NCI-H774 (cell line): ENCODE results near the gene PTPRO.

Experiments
- DNase-seq: peaks from one replicate; lab custom pipeline; 2025; lab: John Stamatoyannopoulos, UW

The PTPRO gene

DNA sequence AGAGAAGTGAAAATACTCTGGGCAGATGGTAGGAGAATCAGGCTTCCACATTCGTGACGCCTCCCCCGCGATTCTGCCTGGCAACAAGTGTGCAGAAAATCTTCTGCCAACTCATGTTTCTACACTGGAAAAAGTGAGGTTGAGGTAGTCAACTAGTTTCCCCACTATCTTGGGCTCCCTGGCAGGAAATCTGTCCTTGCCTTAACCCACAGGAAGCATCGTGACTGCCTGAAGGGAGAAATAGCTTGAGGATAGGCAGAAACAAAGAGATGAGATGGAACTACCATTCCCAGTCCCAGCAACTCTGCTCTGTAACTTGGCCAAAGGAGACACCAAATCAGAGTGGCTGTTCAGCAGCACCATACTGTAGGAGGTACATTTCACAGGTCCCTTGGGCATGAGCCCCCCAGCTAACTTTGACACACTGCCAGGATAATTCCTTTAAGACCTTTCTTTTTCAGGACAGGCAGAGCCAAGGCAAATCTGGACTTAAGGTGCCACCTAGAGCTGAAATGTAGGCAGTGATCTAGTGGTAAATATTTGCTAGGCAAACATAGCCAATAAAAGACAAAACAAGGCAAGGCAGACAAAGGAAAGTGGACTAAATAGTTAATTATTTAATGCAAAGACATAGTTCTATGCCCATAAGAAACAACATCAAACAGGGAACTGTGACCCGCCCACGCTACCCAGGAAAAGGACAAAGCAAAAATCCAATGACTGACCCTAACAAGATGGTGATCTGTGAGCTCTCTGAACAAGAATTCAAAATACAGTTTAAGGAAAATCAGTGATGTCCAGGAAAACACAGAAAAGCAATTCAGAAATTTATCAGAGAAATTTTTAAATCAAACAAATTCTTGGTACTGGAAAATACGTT, 205.1 kb downstream of the PTPRO start:
- no peak for DNase-seq

DNA sequence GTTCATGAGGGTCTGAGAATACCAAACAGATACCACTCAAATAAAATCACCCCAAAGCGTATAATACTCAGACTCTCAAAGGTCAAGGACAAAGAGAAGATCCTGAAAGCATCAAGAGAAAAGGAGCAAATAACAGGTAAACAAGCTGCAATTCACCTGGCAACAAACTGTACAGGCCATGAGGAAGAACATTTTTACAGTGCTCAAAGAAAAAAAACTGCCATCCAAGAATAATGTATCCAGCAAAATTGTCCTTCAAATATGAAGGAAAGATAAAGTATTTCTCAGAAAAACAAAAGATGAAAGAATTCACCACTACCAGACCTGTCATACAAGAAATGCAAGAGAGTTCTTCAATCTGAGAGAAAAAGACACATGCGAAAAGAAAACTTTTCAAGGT, 206.4 kb downstream of the PTPRO start:
- DNase-seq, result no peak

DNA sequence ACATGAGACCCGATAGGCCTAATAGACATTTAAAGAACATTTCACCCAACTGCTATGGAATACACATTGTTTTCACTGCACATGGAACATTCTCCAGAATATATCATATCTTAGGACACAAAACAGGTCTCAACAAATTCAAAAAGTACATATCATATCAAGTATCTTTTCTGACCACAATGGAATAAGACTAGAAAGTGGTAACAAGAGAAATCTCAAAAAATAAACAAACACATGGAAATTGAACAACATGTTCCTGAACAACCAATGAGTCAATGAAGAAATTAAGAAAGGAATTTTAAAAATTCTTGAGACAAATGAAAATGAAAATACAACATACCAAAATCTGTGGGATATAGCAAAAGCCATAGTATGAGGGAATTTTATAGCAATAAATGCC, 208.1 kb downstream of the PTPRO start:
- DNase-seq, result no peak

- DNase-seq, result no peak
Measured at GRCh38 chr12:15532364-15532977, 210.2 kb downstream of the PTPRO start.

- DNase-seq, result no peak
Measured at GRCh38 chr12:15534322-15534721, 212.0 kb downstream of the PTPRO start.

DNA sequence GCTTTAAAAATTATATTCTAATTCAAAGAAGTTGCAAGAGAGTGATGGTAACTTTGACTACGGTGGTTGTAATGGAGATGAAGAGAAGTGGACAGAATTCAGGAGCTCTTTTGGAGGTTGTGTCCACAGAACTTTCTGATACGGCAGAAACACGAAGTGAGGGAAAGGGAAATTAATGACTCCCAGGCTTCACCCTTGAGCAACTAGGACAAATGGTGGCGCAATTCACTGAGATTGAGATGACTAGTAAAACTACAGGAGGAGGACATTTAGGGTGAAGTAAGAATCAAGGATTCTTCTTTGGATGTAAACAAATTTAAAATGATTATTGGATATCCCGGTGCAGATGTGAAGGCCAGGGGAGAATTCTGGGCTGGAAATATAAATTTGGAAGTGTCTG, 212.6 kb downstream of the PTPRO start:
- DNase-seq, result no peak

DNA sequence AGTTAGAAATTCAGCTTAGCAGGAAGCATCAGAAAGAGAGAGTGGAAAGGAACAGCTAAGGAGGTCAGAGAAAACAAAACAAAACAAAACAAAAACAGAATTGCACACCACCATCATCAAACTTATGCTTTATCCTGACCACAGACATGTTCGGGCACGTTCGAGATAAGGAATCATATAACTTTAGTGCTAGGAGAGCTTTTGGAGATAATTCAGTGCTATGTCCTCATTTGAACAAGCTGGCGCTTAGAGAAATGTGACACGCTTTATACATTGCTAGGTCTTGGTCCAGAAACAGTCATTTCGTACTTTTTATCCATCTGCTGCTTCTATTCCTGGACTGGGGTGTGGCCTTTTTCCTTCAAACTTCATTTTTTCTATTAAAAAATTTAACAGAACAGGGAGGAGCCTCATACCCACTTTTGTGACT, 213.1 kb downstream of the PTPRO start:
- DNase-seq, result no peak

- no peak for DNase-seq
Measured at GRCh38 chr12:15536446-15536845, 214.1 kb downstream of the PTPRO start.

- no peak for DNase-seq
Measured at GRCh38 chr12:15538881-15539280, 216.6 kb downstream of the PTPRO start.

DNA sequence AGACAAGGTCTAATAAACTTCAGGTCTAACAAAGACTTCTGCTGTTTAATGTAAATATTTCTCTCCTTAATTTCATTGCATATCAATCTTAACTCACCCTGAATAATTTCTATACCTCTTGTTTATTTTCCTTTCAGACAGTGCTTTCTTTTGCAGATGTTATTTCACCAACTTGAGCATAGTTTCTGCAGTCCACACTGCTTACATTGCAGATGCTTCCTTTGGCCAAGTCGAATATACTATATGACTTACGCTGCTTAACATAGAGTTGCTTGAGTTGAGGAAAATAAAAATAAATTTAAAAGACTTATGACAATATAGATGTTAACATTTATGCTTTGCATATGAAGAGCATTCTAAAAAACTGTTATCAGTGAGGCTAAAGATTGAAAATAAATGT, 217.7 kb downstream of the PTPRO start:
- DNase-seq, result no peak

DNA sequence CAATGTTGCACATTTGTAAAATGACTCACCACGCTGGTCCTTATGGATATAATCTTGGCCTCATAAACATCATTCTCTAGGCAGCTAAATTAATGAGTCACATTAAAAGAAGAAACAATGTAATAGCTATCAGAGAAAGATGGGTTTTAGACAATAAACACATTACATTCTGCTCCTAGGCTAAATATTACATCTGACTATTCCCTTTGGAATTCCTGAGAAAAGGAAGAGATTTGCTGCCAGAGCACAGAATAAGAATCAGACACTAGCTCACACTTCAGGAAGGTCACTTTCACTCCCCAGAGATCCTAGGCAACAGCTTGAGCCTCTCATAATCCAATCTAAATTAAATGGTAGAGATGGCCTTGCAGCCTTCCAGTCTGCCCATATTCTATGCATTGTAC, 218.2 kb downstream of the PTPRO start:
- DNase-seq, result no peak

GRCh38 chr12:15541996-15542631, 219.8 kb downstream of the PTPRO start:
- no peak for DNase-seq

DNA sequence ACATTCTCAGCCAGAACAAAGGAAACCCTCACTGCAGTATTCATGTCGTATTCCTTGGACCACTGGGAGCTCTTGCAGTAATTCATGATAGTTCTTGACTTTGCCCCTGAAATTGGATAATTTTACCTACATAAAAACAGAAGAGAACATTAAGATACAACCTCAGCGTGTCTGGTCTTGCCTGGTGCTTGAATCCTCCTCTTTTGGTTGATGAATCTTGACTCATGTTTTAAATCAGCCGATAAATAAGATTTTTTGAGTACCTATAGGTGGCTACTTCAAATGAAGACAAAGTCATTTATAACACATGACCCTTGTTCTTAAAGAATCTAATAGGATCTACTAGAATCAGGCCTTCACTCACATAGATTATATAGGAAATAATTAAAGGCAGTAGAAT, 221.0 kb downstream of the PTPRO start:
- no peak for DNase-seq

GRCh38 chr12:15544589-15544988, 222.3 kb downstream of the PTPRO start:
- DNase-seq, result no peak

- no peak for DNase-seq
Measured at GRCh38 chr12:15545334-15545733, 223.0 kb downstream of the PTPRO start.

GRCh38 chr12:15546102-15546701, 223.9 kb downstream of the PTPRO start:
- no peak for DNase-seq

- no peak for DNase-seq
Measured at GRCh38 chr12:15547063-15547462, 224.8 kb downstream of the PTPRO start.

DNA sequence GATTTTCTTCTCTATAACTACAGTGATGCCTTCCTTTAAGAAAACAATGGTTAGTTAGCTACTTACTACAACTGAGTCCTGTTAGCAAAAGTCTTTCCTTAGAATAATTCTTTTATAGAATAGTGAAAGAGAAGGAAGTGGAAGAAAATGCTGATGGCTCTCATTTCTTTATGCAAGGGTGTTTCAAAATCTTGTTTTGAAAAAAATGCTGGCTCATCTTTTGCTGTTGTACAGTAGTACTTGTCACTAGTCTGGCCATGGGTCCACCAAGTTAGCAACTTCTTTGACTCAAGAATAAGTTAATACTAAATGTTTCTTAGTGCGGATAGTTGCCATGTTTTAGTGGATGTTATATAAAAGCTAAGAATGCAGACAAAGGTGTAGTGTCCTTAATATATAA, 225.4 kb downstream of the PTPRO start:
- no peak for DNase-seq

- no peak for DNase-seq
Measured at GRCh38 chr12:15550793-15551192, 228.5 kb downstream of the PTPRO start.

DNA sequence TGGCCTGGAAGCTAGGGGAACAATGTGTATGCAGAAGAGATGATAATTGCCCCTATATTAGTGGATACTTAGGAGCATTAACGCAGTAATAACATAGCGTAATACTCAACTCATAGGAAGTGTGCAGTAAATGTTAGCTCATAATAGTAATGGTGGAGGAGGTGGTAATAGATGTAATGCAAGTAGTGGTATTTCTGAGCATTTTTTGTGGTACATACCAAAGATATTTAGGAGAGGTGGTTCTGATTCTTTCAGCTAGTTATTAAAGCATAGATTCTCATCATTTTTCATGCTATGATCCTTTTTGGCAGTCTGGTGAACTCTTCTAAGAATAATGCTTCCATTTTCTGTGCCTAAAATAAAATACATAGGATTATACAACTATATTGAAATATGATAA, 233.1 kb downstream of the PTPRO start:
- no peak for DNase-seq

DNA sequence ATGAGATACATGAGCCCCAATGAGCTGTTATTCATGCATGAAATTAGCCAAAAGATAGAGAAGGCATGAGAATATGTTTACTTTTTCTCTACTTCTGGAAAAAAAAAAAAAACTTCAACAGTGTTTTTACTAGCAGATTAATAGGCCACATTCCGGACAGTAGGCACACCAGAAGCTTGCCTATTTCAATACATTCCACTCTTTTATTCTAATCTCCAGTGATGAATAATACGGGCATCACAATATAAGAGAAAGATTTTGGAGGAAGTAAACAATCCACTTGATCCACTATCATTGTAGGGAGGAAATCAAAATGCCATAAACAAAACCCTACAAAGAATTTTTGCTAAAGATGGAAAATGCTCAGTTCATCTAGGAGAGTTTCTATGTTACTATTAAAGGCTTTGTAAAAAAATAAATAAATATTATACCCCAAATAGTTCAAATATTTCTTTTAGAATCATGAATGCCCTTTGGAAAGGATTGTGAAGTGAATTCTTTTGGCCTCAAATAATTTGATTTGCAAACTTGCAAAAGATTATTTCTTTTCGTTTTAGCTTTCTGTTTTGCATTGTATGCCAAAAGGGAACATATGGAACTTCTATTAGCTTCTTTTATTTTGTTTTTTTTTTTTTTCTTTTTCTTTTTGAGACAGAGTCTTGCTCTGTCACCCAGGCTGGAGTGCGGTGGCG, 234.2 kb downstream of the PTPRO start:
- DNase-seq, result no peak

GRCh38 chr12:15558915-15559528, 236.7 kb downstream of the PTPRO start:
- no peak for DNase-seq
